Ishikawa (cell line): ENCODE measurements around the gene PLSCR3.

Experiments used
- CEBPB ChIP-seq: IDR thresholded peaks from 2 replicates; pipeline ENCODE4 v1.6.1; 2012
- CREB1 ChIP-seq: IDR thresholded peaks from 2 replicates; pipeline ENCODE4 v1.6.1; 2012; ENCODE audit warnings: low read depth
- EGR1 ChIP-seq: IDR thresholded peaks from 2 replicates; pipeline ENCODE4 v1.6.1; 2012
- EP300 ChIP-seq: IDR thresholded peaks from 2 replicates; pipeline ENCODE4 v1.6.1; 2012; ENCODE audit warnings: borderline replicate concordance
- NFIC ChIP-seq: IDR thresholded peaks from 2 replicates; pipeline ENCODE4 v1.6.1; 2012
- RAD21 ChIP-seq: IDR thresholded peaks from 2 replicates; pipeline ENCODE4 v1.6.1; 2012; ENCODE audit warnings: low read depth
- REST ChIP-seq: IDR thresholded peaks from 2 replicates; pipeline ENCODE4 v1.6.1; 2012; ENCODE audit warnings: low read depth, mild to moderate bottlenecking
- TAF1 ChIP-seq: IDR thresholded peaks from 2 replicates; pipeline ENCODE4 v1.6.1; 2012; ENCODE audit warnings: low read depth, mild to moderate bottlenecking
- YY1 ChIP-seq: IDR thresholded peaks from 2 replicates; pipeline ENCODE4 v1.6.1; 2012; ENCODE audit warnings: low read depth
- ZBTB7A ChIP-seq: IDR thresholded peaks from 2 replicates; pipeline ENCODE4 v1.6.1; 2012; ENCODE audit warnings: low read depth

GRCh38 chr17:7431231-7431630 lies 36.9 kb upstream of the PLSCR3 start:
- TF ChIP-seq YY1 (no peak), CEBPB (no peak), ZBTB7A (no peak), EP300 (no peak), CREB1 (no peak), REST (no peak), RAD21 (no peak), NFIC (no peak), TAF1 (no peak), EGR1 (no peak)
